GM12892 (cell line): Measurements from ENCODE around the gene POLA1.

Experiments used
- POLR2A ChIP-seq: IDR thresholded peaks from 2 replicates; pipeline ENCODE4 v1.6.1; 2011; ENCODE audit warnings: low read depth, low read length, control low read depth
- POLR2AphosphoS5 ChIP-seq: IDR thresholded peaks from 2 replicates; pipeline ENCODE4 v1.6.1; 2011; ENCODE audit warnings: low read depth, low read length, control low read depth

- TF ChIP-seq POLR2A = no peak
- TF ChIP-seq POLR2AphosphoS5 = no peak
These were observed 252.7 kb downstream of the POLA1 start for GRCh38 chrX:24946369-24946768.
